OCI-LY7 (cell line): ENCODE data around the gene PARVG. TPM values are rescaled to one million over a fixed set of nuclear protein-coding genes. Genes with fewer than 3 reads are reported as not detected.

Experiments
- BruUV-seq: library from RNA; stranded (reverse); fragments of 400-500 nt; replicated peaks from 2 replicates; lab custom pipeline; 2021; lab: Mats Ljungman, UMichigan
- CTCF ChIA-PET: fragments of 300-600 bp; sonication (Branson Sonifier 250); formaldehyde crosslinking; loops from one replicate; lab custom pipeline; 2022; ENCODE audit warnings: antibody characterized with exemption; ENCODE audit not compliant: unreplicated experiment; lab: Charles Lee
- POLR2A ChIA-PET: fragments of 300-600 bp; sonication (Branson Sonifier 250); formaldehyde crosslinking; loops from one replicate; lab custom pipeline; 2022; ENCODE audit warnings: antibody characterized with exemption; lab: Charles Lee
- DNase-seq: peaks from one replicate; pipeline ENCODE4 v3.0.0-alpha.2; 2015; ENCODE audit warnings: low spot score
- H2AFZ ChIP-seq: fragments of 200-600 bp; sonication (generic), shearing (Covaris generic); 2 replicates; pipeline ENCODE4 v1.6.1; 2014; ENCODE audit warnings: mild to moderate bottlenecking, antibody characterized with exemption, low read length, moderate library complexity
- H3K27ac ChIP-seq: fragments of 200-600 bp; sonication (generic); 2 replicates; pipeline ENCODE4 v1.5.1; 2014; ENCODE audit warnings: mixed run types, low read depth, mild to moderate bottlenecking, moderate library complexity, low read length, inconsistent platforms; ENCODE audit not compliant: poor library complexity, severe bottlenecking
- H3K36me3 ChIP-seq: fragments of 200-600 bp; sonication (generic); 2 replicates; pipeline ENCODE4 v1.6.1; 2014; ENCODE audit warnings: mild to moderate bottlenecking, antibody characterized with exemption, low read length, moderate library complexity, mixed read lengths; ENCODE audit not compliant: insufficient read depth
- H3K4me1 ChIP-seq: fragments of 200-600 bp; sonication (generic); 2 replicates; pipeline ENCODE4 v1.5.1; 2014; ENCODE audit warnings: mild to moderate bottlenecking, low read length; ENCODE audit not compliant: insufficient read depth, poor library complexity, severe bottlenecking
- H3K4me2 ChIP-seq: fragments of 200-600 bp; sonication (generic); 2 replicates; pipeline ENCODE4 v1.6.1; 2014; ENCODE audit warnings: mild to moderate bottlenecking, low read length
- H3K4me3 ChIP-seq: fragments of 200-600 bp; sonication (generic); 2 replicates; pipeline ENCODE4 v1.5.1; 2014; ENCODE audit warnings: mild to moderate bottlenecking, low read depth, low read length; ENCODE audit not compliant: poor library complexity, severe bottlenecking
- H3K79me2 ChIP-seq: fragments of 200-600 bp; sonication (generic); 2 replicates; pipeline ENCODE4 v1.6.1; 2016; ENCODE audit warnings: low read depth, mild to moderate bottlenecking, low read length, moderate library complexity, mixed read lengths; ENCODE audit not compliant: insufficient read depth
- H3K9me2 ChIP-seq: fragments of 200-600 bp; sonication (generic); 2 replicates; pipeline ENCODE4 v1.6.1; 2016; ENCODE audit warnings: mild to moderate bottlenecking, low read length, mixed read lengths; ENCODE audit not compliant: insufficient read depth
- H3K9me3 ChIP-seq: fragments of 200-600 bp; sonication (generic); 2 replicates; pipeline ENCODE4 v1.6.1; 2014; ENCODE audit warnings: mild to moderate bottlenecking, mixed run types, low read length, mixed read lengths
- H4K20me1 ChIP-seq: fragments of 200-600 bp; sonication (generic); 2 replicates; pipeline ENCODE4 v1.6.1; 2014; ENCODE audit warnings: mild to moderate bottlenecking, antibody characterized with exemption, low read length, moderate library complexity, mixed read lengths; ENCODE audit not compliant: insufficient read depth
- CTCF ChIP-seq: fragments of 200-600 bp; sonication (generic); conservative IDR thresholded peaks from 2 replicates; pipeline ENCODE4 v1.5.1; 2014; ENCODE audit warnings: mild to moderate bottlenecking, antibody characterized with exemption, low read length, moderate library complexity, mixed read lengths
- EZH2phosphoT487 ChIP-seq: fragments of 200-600 bp; sonication (generic); IDR thresholded peaks from 2 replicates; pipeline ENCODE4 v1.6.1; 2018; ENCODE audit warnings: low read depth, borderline replicate concordance, mild to moderate bottlenecking, mixed run types, antibody characterized with exemption, low read length, moderate library complexity, mixed read lengths
- intact Hi-C: fragments of 100-400 bp; cut with micrococcal nuclease; formaldehyde crosslinking; loops from one replicate; pipeline ENCODE4 v1.10.0; 2022; ENCODE audit not compliant: unreplicated experiment
- total RNA-seq, 2 experiments: library from RNA; depleted of rRNA in 1 of 2; stranded (reverse); fragments of >200 nt in 1 of 2; shearing (Covaris generic) in 1 of 2; gene quantifications; 2 replicates each; pipeline ENCODE4 v1.2.3, GENCODE V29; 2014 to 2022

PARVG gene
- total RNA-seq, 2 experiments from 2014 or later, result 0.85 to 7.7 TPM

GRCh38 chr22:44166498-44167276 is 14.0 kb upstream of the PARVG start:
- Histone ChIP-seq H3K4me3 (no peak overlapping the region), H3K36me3 (no peaks in the 10 kb centered on the region), H3K4me1 (no peaks in the 10 kb centered on the region), H3K79me2 (no peaks in the 10 kb centered on the region), H3K9me3 (no peaks in the 10 kb centered on the region), H4K20me1 (no peaks in the 10 kb centered on the region), H3K27ac (no peak overlapping the region), H2AFZ (no peak overlapping the region), H3K4me2 (no peak overlapping the region), H3K9me2 (no peaks in the 10 kb centered on the region)
- TF ChIP-seq CTCF (no peak), EZH2phosphoT487 (no peak)
- intact Hi-C loops, result no loop called here
- ChIA-PET POLR2A (no interaction called here), CTCF (no interaction called here)
- no TSS peak for BruUV-seq
- DNase-seq, result no peak

- Histone ChIP-seq H3K4me2 (no peak overlapping the region), H3K79me2 (no peaks in the 10 kb centered on the region), H3K27ac (no peak overlapping the region), H3K9me2 (no peaks in the 10 kb centered on the region), H3K36me3 (no peaks in the 10 kb centered on the region), H3K9me3 (no peaks in the 10 kb centered on the region), H3K4me1 (no peaks in the 10 kb centered on the region), H3K4me3 (no peak overlapping the region), H4K20me1 (no peaks in the 10 kb centered on the region), H2AFZ (no peak overlapping the region)
- no TSS peak for BruUV-seq
- ChIA-PET CTCF (no interaction called here), POLR2A (no interaction called here)
- DNase-seq, result no peak
- TF ChIP-seq EZH2phosphoT487 (no peak), CTCF (no peak)
- intact Hi-C loops, result no loop called here
Observed at GRCh38 chr22:44167501-44167900, 13.2 kb upstream of the PARVG start.

- no peaks in the 10 kb centered on the region for H3K79me2 ChIP-seq
- ChIA-PET POLR2A (no interaction called here), CTCF (no interaction called here)
- no peak overlapping the region for H3K27ac ChIP-seq
- H3K4me3 ChIP-seq, result no peak overlapping the region
- BruUV-seq, result no TSS peak
- H3K9me2 ChIP-seq, result no peaks in the 10 kb centered on the region
- H3K4me2 ChIP-seq, result no peak overlapping the region
- H4K20me1 ChIP-seq, result no peaks in the 10 kb centered on the region
- intact Hi-C loops, result no loop called here
- no peak overlapping the region for H2AFZ ChIP-seq
- no peaks in the 10 kb centered on the region for H3K36me3 ChIP-seq
- no peaks in the 10 kb centered on the region for H3K9me3 ChIP-seq
- H3K4me1 ChIP-seq, result no peaks in the 10 kb centered on the region
- no peak for TF ChIP-seq EZH2phosphoT487
- no peak for DNase-seq
Observed at GRCh38 chr22:44168206-44168605, 12.5 kb upstream of the PARVG start.
